GM10847 (cell line): ENCODE measurements around the gene IMMT.

Experiments
- POLR2A ChIP-seq: IDR thresholded peaks from 2 replicates; pipeline ENCODE4 v1.6.1; 2011; ENCODE audit not compliant: insufficient read length; ENCODE audit errors: extremely low read depth

Gene IMMT

DNA sequence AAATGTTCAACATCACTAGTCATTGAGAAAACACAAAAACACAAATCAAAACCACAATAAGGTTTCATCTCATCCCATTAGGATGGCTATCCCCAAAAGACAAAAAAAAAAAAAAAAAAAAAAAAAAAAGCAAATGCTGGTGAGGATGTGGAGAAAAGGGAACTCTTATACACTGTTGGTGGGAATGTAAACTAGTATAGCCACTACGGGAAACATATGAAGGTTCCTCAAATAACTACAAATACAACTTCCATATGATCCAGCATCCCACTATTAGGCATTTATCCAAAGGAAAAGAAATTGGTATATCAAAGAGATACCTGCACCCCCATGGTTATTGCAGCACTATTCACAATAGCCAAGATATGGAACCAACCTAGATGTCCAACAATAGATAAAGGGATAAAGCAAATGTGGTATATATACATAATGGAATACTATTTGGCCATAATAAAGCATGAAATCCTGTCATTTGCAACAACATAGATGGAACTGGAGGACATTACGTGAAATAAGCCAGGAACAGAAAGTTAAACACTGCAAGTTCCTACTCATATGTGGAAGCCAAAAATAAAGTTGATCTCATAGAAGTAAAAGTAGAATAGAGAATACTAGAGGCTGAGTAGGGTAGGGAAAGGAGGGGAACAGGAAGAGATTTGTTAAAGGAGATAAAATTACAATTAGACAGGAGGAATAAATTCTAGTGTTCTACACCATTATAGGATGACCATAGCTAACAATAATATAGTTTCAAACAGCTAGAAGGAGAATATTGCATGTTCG is 98.0 kb downstream of the IMMT start:
- TF ChIP-seq POLR2A: no peak

GRCh38 chr2:86094229-86094628 is 101.0 kb downstream of the IMMT start:
- TF ChIP-seq POLR2A: no peak
